Measurements from ENCODE around the gene S100Z.
A peak's percentile ranks its signal among the peaks of the same experiment; 100 is the strongest.

- no peak for TF ChIP-seq POLR2A (IDR thresholded peaks at IDR 0.05)
- TF ChIP-seq, protein P1, sequence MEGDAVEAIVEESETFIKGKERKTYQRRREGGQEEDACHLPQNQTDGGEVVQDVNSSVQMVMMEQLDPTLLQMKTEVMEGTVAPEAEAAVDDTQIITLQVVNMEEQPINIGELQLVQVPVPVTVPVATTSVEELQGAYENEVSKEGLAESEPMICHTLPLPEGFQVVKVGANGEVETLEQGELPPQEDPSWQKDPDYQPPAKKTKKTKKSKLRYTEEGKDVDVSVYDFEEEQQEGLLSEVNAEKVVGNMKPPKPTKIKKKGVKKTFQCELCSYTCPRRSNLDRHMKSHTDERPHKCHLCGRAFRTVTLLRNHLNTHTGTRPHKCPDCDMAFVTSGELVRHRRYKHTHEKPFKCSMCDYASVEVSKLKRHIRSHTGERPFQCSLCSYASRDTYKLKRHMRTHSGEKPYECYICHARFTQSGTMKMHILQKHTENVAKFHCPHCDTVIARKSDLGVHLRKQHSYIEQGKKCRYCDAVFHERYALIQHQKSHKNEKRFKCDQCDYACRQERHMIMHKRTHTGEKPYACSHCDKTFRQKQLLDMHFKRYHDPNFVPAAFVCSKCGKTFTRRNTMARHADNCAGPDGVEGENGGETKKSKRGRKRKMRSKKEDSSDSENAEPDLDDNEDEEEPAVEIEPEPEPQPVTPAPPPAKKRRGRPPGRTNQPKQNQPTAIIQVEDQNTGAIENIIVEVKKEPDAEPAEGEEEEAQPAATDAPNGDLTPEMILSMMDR (IDR thresholded peaks at IDR 0.05), result peak; percentile 52 to 69 (median 54)
These were observed 18.2 kb downstream of the S100Z start for GRCh38 chr5:76867827-76868693.
